ENCODE results near the gene COA7. TPM values are rescaled to one million over a fixed set of nuclear protein-coding genes. Genes with fewer than 3 reads are reported as not detected.
A peak's percentile ranks its signal among the peaks of the same experiment; 100 is the strongest.

Gene COA7
- total RNA-seq, 1 donor from 2014 or later: 7.6 TPM

DNA sequence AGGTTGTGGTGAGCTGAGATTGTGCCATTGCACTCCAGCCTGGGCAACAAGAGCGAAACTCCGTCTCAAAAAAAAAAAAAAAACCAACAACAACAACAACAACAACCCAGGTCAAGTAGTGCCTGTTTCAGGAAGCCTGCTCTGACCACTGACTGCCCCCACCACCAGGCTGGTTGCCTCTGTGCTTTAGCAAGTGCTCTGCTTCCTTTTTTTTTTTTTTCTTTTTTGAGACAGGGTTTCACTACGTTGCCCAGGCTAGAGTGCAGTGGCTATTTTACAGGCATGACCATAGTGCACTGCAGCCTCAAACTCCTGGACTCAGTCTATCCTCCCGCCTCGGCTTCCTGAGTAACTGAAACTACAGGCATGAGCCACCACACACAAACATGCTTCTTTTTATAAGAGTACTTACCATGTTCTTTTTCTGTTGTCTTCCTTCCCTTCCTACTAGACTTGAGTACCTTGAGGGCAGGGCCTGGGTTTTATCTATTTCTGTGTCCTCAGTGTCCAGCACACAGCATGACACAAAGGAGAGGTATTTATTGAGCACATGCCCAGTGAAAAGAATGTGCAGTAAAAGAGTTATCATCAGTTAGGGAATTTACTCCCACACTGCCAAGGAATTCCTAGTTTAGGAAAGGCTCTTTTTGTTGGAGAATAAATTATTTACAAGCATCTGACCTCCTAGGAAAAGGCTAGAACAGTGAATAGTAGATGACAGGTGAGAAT lies 9.9 kb upstream of the COA7 start:
- intact Hi-C loops (cut with DNase I): loop anchor here (10.0 kb wide), 2 partner anchors 487 to 563 kb away; partner anchors contain the start of genes CPT2 and ZFYVE9
- H3K27ac ChIP-seq: no peak overlapping the region
- no peaks in the 10 kb centered on the region for H3K36me3 ChIP-seq
- no peaks in the 10 kb centered on the region for H3K9me3 ChIP-seq
- no peak overlapping the region for H3K4me3 ChIP-seq
- peaks cover 0 to 3% of the 10 kb centered on the region in 2 donors for H3K4me1 ChIP-seq
- DNase-seq (ENCODE audit: low spot score in 2 of 2): no peak
- no peaks in the 10 kb centered on the region for H3K27me3 ChIP-seq
- TF ChIP-seq, protein P1, sequence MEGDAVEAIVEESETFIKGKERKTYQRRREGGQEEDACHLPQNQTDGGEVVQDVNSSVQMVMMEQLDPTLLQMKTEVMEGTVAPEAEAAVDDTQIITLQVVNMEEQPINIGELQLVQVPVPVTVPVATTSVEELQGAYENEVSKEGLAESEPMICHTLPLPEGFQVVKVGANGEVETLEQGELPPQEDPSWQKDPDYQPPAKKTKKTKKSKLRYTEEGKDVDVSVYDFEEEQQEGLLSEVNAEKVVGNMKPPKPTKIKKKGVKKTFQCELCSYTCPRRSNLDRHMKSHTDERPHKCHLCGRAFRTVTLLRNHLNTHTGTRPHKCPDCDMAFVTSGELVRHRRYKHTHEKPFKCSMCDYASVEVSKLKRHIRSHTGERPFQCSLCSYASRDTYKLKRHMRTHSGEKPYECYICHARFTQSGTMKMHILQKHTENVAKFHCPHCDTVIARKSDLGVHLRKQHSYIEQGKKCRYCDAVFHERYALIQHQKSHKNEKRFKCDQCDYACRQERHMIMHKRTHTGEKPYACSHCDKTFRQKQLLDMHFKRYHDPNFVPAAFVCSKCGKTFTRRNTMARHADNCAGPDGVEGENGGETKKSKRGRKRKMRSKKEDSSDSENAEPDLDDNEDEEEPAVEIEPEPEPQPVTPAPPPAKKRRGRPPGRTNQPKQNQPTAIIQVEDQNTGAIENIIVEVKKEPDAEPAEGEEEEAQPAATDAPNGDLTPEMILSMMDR (IDR thresholded peaks at IDR 0.05): no peak

- H3K4me1 ChIP-seq: peaks cover 0 to 3% of the 10 kb centered on the region in 2 donors
- DNase-seq (ENCODE audit: low spot score in 2 of 2): no peak
- no peaks in the 10 kb centered on the region for H3K27me3 ChIP-seq
- H3K9me3 ChIP-seq: no peaks in the 10 kb centered on the region
- no peaks in the 10 kb centered on the region for H3K36me3 ChIP-seq
- H3K27ac ChIP-seq: no peak overlapping the region
- no peak overlapping the region for H3K4me3 ChIP-seq
- intact Hi-C loops (cut with DNase I): loop anchor here (10.0 kb wide), 2 partner anchors 488 to 562 kb away; partner anchors contain the start of genes CPT2 and ZFYVE9
- TF ChIP-seq, protein P1 (IDR thresholded peaks at IDR 0.05): no peak
These were observed 9.1 kb upstream of the COA7 start for GRCh38 chr1:52706941-52707926.

GRCh38 chr1:52706136-52706670 lies 8.1 kb upstream of the COA7 start:
- TF ChIP-seq, protein P1 (IDR thresholded peaks at IDR 0.05): no peak
- Histone ChIP-seq H3K4me1 (peaks cover 0 to 3% of the 10 kb centered on the region in 2 donors), H3K27ac (no peak overlapping the region), H3K9me3 (no peaks in the 10 kb centered on the region), H3K36me3 (no peaks in the 10 kb centered on the region), H3K4me3 (no peak overlapping the region), H3K27me3 (no peaks in the 10 kb centered on the region)
- DNase-seq (ENCODE audit: low spot score in 2 of 2): no peak
- intact Hi-C loops (cut with DNase I): loop anchor here (10.0 kb wide), 2 partner anchors 489 to 561 kb away; partner anchors contain the start of genes CPT2 and ZFYVE9

DNA sequence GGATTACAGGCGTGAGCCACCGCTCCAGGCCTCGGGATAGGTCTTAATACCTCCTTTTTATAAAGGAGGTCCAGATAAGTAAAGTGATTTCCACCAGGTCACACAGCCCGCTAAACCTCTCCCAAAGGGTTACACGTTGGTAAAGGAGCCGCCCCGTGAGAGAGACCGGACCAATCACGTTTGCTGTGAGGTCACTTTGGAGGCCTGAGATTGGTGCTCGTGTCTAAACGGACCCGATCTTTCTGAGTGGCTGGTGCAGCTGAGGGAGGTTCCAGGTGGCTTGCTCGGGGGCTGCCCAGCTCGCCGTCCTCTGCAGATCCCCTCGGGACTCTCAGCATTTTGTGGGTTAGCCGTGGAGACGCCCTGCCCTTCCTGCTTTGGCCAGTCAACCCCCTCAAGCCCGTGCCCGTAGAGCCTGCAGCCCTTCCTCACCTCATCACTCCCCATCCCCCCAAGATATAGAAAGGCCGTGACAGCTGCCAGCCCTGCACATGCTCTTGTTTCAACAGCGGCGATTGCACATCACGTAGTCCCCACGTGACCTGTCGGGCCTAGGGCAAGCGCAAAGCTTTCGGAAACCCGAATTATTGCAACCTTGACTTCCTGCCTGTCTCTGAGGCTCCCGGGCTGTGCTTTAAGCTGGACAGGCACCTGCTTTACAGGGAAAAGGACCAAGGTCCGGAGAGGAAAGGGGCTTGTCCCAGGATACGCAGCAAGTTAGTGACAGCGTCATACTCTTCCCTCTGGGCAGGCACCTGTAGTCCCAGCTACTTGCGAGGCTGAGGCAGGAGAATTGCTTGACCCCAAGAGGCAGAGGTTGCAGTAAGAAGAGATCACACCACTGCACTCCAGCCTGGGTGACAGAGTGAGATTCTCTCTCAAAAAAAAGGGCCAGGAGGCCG lies 5.0 kb upstream of the COA7 start:
- H3K4me1 ChIP-seq: peaks cover 0 to 3% of the 10 kb centered on the region in 2 donors
- TF ChIP-seq, protein P1 (IDR thresholded peaks at IDR 0.05): no peak
- intact Hi-C loops (cut with DNase I): loop anchor here (1.0 to 10.0 kb wide), 4 partner anchors 23 to 646 kb away; partner anchors contain the start of genes BTF3L4, CPT2, TXNDC12 and ZFYVE9
- no peaks in the 10 kb centered on the region for H3K27me3 ChIP-seq
- H3K4me3 ChIP-seq: peak overlapping the region; percentile 59
- H3K27ac ChIP-seq: peak overlapping the region; percentile 70 to 74
- DNase-seq (ENCODE audit: low spot score in 2 of 2): peak; percentile 85 to 95
- H3K9me3 ChIP-seq: no peaks in the 10 kb centered on the region
- no peaks in the 10 kb centered on the region for H3K36me3 ChIP-seq

Data from ascending aorta (tissue), 2 donors.